Common myeloid progenitor, CD34-positive (primary cell): ENCODE data around the gene NEDD8.

ENCODE experiments used
- CTCF ChIA-PET: fragments of 350-600 bp; sonication (Branson Sonifier 250); formaldehyde crosslinking; loops from one replicate; lab custom pipeline; 2021; ENCODE audit warnings: antibody characterized with exemption; lab: Charles Lee
- POLR2A ChIA-PET: fragments of 350-600 bp; sonication (Branson Sonifier 250); formaldehyde crosslinking; loops from one replicate; lab custom pipeline; 2021; ENCODE audit warnings: antibody characterized with exemption; lab: Charles Lee
- DNase-seq, 3 donors: peaks; one replicate each; pipeline versions ENCODE4 v3.0.0 to v3.0.0-alpha.2; 2013
- H3K27ac ChIP-seq, 2 experiments: 1 replicate in 1 of 2; 2 replicates in 1 of 2; pipeline ENCODE4 v1.7.0; 2013; ENCODE audit warnings: inconsistent platforms in 2 of 2, low read length in 2 of 2, mild to moderate bottlenecking in 2 of 2, low read depth in 1 of 2, moderate library complexity in 1 of 2; ENCODE audit not compliant: severe bottlenecking in 2 of 2, insufficient read depth in 1 of 2, poor library complexity in 1 of 2
- H3K27me3 ChIP-seq, 5 experiments: replicated peaks in 2 of 5; 1 replicate in 3 of 5; 2 replicates in 2 of 5; pipeline versions ENCODE4 v1.6.1 to v1.7.0; 2013; ENCODE audit warnings: low read length in 4 of 5, mild to moderate bottlenecking in 2 of 5, moderate library complexity in 2 of 5, inconsistent platforms in 1 of 5; ENCODE audit not compliant: insufficient read depth in 5 of 5, control insufficient read depth in 4 of 5
- H3K36me3 ChIP-seq, 4 experiments: 1 replicate in 2 of 4; 2 replicates in 2 of 4; pipeline versions ENCODE4 v1.6.1 to v1.7.0; 2013; ENCODE audit warnings: low read length in 3 of 4, control low read depth in 1 of 4, mild to moderate bottlenecking in 1 of 4; ENCODE audit not compliant: control insufficient read depth in 4 of 4, insufficient read depth in 4 of 4
- H3K4me1 ChIP-seq, 4 experiments: 1 replicate in 3 of 4; 2 replicates in 1 of 4; pipeline versions ENCODE4 v1.6.1 to v1.7.1; 2013; ENCODE audit warnings: low read length in 3 of 4, mild to moderate bottlenecking in 3 of 4, control low read depth in 1 of 4, inconsistent platforms in 1 of 4, moderate library complexity in 1 of 4; ENCODE audit not compliant: control insufficient read depth in 4 of 4, insufficient read depth in 4 of 4; ENCODE audit errors: control extremely low read depth in 1 of 4
- H3K4me3 ChIP-seq, 7 experiments: 1 replicate in 4 of 7; 2 replicates in 3 of 7; pipeline versions ENCODE4 v1.5.1 to v1.7.0; 2013; ENCODE audit warnings: mild to moderate bottlenecking in 7 of 7, low read length in 6 of 7, moderate library complexity in 6 of 7, inconsistent platforms in 2 of 7, low read depth in 2 of 7, control low read depth in 1 of 7; ENCODE audit not compliant: insufficient read depth in 4 of 7, control insufficient read depth in 1 of 7; ENCODE audit errors: extremely low read depth in 1 of 7
- H3K9me3 ChIP-seq, 5 experiments: 1 replicate in 4 of 5; 2 replicates in 1 of 5; pipeline versions ENCODE4 v1.6.1 to v1.7.1; 2013; ENCODE audit warnings: low read length in 4 of 5, mild to moderate bottlenecking in 2 of 5, inconsistent platforms in 1 of 5, low read depth in 1 of 5, moderate library complexity in 1 of 5; ENCODE audit not compliant: control insufficient read depth in 4 of 5, insufficient read depth in 2 of 5; ENCODE audit errors: control extremely low read depth in 1 of 5
- WGBS: methylation state at CpG from one replicate; pipeline ENCODE4 v1.1.5; 2013; ENCODE audit not compliant: insufficient coverage; 5-methylcytosine and 5-hydroxymethylcytosine counted together

Gene NEDD8

GRCh38 chr14:24240110-24240918 lies 8.1 kb upstream of the NEDD8 start:
- ChIA-PET CTCF (interaction anchor here (1.5 to 13.5 kb wide), 7 partner anchors 10 to 68 kb away, joined by 3 to 207 read pairs (median 31); partner anchors contain the start of genes CIDEB, DHRS1, LTB4R2 and MDP1), POLR2A (no interaction called here)
- 96% methylated on average over 9 of the region's 9 CpGs for WGBS
- H3K27me3 ChIP-seq: no peaks in the 10 kb centered on the region
- peaks cover 12 to 41% (median 30%) of the 10 kb centered on the region in 4 experiments for H3K4me1 ChIP-seq
- H3K4me3 ChIP-seq: no peak overlapping the region
- peaks cover 20 to 58% (median 54%) of the 10 kb centered on the region in 4 experiments for H3K36me3 ChIP-seq
- no peak for DNase-seq
- H3K9me3 ChIP-seq: no peaks in the 10 kb centered on the region
- H3K27ac ChIP-seq: peak overlapping the region in 1 of 2 experiments; percentile 31

- H3K27me3 ChIP-seq: no peaks in the 10 kb centered on the region
- no peak for DNase-seq
- no peaks in the 10 kb centered on the region for H3K9me3 ChIP-seq
- POLR2A ChIA-PET: interaction anchor here (0.6 to 1.0 kb wide), 3 partner anchors 17 to 136 kb away, joined by 3 to 4 read pairs (median 4); no protein-coding TSS in a partner anchor
- no peak overlapping the region for H3K4me3 ChIP-seq
- no peak overlapping the region for H3K27ac ChIP-seq
- 98% methylated on average over 5 of the region's 5 CpGs for WGBS
- H3K36me3 ChIP-seq: peaks cover 20 to 64% (median 58%) of the 10 kb centered on the region in 4 experiments
- peaks cover 15 to 53% (median 34%) of the 10 kb centered on the region in 4 experiments for H3K4me1 ChIP-seq
- CTCF ChIA-PET: interaction anchor here (1.1 to 13.5 kb wide), 9 partner anchors 9 to 123 kb away, joined by 3 to 207 read pairs (median 4); partner anchors contain the start of genes DHRS1, MDP1, NOP9 and TM9SF1
These were observed 6.4 kb upstream of the NEDD8 start for GRCh38 chr14:24238527-24239037.

GRCh38 chr14:24238123-24238522 lies 6.0 kb upstream of the NEDD8 start:
- ChIA-PET CTCF (interaction anchor here (1.1 to 13.5 kb wide), 12 partner anchors 8 to 124 kb away, joined by 3 to 207 read pairs (median 6); partner anchors contain the start of genes CIDEB, DHRS1, IPO4 and MDP1), POLR2A (interaction anchor here (0.6 to 1.0 kb wide), 3 partner anchors 17 to 136 kb away, joined by 3 to 4 read pairs (median 4); no protein-coding TSS in a partner anchor)
- H3K36me3 ChIP-seq: peaks cover 20 to 64% (median 58%) of the 10 kb centered on the region in 4 experiments
- peak overlapping the region in 1 of 2 experiments; percentile 3 for H3K27ac ChIP-seq
- H3K4me3 ChIP-seq: no peak overlapping the region
- H3K27me3 ChIP-seq: no peaks in the 10 kb centered on the region
- peaks cover 19 to 53% (median 34%) of the 10 kb centered on the region in 4 experiments for H3K4me1 ChIP-seq
- 95% methylated on average over 4 of the region's 5 CpGs for WGBS
- H3K9me3 ChIP-seq: no peaks in the 10 kb centered on the region
- no peak for DNase-seq

- H3K27ac ChIP-seq: peak overlapping the region in 1 of 2 experiments; percentile 3
- peaks cover 21 to 53% (median 35%) of the 10 kb centered on the region in 4 experiments for H3K4me1 ChIP-seq
- peaks cover 20 to 64% (median 58%) of the 10 kb centered on the region in 4 experiments for H3K36me3 ChIP-seq
- H3K9me3 ChIP-seq: no peaks in the 10 kb centered on the region
- H3K4me3 ChIP-seq: no peak overlapping the region
- POLR2A ChIA-PET: interaction anchor here (1.0 kb wide), 1 partner anchor 16 kb away, joined by 3 read pairs; no protein-coding TSS in a partner anchor
- WGBS: 100% methylated on average over 2 of the region's 2 CpGs
- H3K27me3 ChIP-seq: no peaks in the 10 kb centered on the region
- CTCF ChIA-PET: interaction anchor here (1.1 to 13.5 kb wide), 13 partner anchors 8 to 125 kb away, joined by 3 to 207 read pairs (median 6); partner anchors contain the start of genes CIDEB, DCAF11, DHRS1 and IPO4
- DNase-seq: no peak
These were observed 5.3 kb upstream of the NEDD8 start for GRCh38 chr14:24237463-24237955.

GRCh38 chr14:24236689-24237462 lies 4.7 kb upstream of the NEDD8 start:
- Histone ChIP-seq H3K27ac (no peak overlapping the region), H3K27me3 (no peaks in the 10 kb centered on the region), H3K36me3 (peaks cover 20 to 64% (median 58%) of the 10 kb centered on the region in 4 experiments), H3K4me1 (peaks cover 21 to 51% (median 35%) of the 10 kb centered on the region in 4 experiments), H3K4me3 (no peak overlapping the region), H3K9me3 (no peaks in the 10 kb centered on the region)
- POLR2A ChIA-PET: no interaction called here
- CTCF ChIA-PET: interaction anchor here (1.0 to 13.5 kb wide), 9 partner anchors 9 to 122 kb away, joined by 3 to 207 read pairs (median 6); partner anchors contain the start of genes CIDEB, DCAF11, DHRS1 and IPO4
- WGBS: 100% methylated on average over 6 of the region's 6 CpGs
- DNase-seq: no peak
